Epithelial cell of esophagus (primary cell): ENCODE measurements around the gene USF2.
"Not testable (repeated sequence)": the region's sequence is repeated elsewhere in the genome, so short reads cannot be mapped to it uniquely, and the experiment has no call there.

Experiments used
- DNase-seq: peaks from one replicate; pipeline ENCODE4 v3.0.0; 2010; ENCODE audit warnings: low read depth
- H3K4me3 ChIP-seq: 2 replicates; pipeline ENCODE4 v1.5.1; 2011; ENCODE audit warnings: mild to moderate bottlenecking, low read length, control low read depth
- TF ChIP-seq, protein P1 (sequence below): IDR thresholded peaks from 2 replicates; pipeline ENCODE4 v1.5.1; 2011; ENCODE audit warnings: low read depth, mild to moderate bottlenecking, low read length, control low read depth, inconsistent platforms; ENCODE audit not compliant: insufficient read depth; ENCODE audit errors: missing control alignments

Gene USF2, protein sequence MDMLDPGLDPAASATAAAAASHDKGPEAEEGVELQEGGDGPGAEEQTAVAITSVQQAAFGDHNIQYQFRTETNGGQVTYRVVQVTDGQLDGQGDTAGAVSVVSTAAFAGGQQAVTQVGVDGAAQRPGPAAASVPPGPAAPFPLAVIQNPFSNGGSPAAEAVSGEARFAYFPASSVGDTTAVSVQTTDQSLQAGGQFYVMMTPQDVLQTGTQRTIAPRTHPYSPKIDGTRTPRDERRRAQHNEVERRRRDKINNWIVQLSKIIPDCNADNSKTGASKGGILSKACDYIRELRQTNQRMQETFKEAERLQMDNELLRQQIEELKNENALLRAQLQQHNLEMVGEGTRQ

DNA sequence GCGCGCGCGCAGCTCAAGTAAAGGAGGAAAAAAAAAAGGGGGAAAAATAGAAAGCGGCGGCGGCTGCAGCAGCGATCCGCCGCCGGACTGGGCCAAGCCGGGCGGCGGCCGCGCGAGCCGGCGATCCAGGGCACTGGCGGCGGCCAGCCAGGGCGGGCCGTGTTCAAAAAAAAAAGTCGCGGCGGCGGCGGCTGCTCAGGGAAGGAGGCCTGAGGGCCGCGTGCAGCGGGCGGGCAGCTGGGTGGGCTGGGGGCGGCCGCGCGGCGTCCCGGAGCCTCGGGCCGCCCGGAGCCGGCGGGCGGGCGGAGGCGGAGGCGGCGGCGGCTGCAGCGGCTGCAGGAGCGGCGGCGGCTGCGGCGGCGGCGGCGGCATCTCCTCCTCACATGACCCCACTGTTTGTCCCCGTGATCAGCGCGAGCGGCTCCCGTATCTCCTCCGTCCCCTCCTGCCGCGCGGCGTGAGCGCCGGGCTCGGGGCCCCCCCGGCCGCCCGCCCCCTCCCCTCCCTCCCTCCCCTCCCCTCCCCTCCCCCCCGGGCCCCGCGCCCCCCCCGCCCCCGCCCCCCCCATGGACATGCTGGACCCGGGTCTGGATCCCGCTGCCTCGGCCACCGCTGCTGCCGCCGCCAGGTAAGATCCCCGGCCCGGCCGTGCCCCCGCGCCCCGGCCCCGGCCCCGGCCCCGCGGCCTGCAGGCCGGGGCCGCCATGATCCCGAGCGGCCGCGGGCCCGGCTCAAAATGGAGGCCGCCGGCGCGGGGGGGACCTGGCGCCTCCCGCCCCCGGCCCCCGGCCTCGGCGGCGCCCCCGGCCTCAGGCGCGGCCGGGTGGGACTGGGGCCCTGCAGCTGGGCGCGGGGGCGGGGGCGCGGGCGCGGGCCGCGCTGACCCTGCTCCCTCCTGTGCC lies at the start of gene USF2:
USF2 (plus strand) TSS at position 427 of the 902 bp plus-strand sequence; CDS start at position 567, 140 bp downstream.
- peak; percentile 66 for DNase-seq
- H3K4me3 ChIP-seq: peak within 1 kb of the TSS; percentile 81

GRCh38 chr19:35219008-35219407 lies 49.8 kb upstream of the USF2 start:
- no peak for DNase-seq
- TF ChIP-seq, protein P1, sequence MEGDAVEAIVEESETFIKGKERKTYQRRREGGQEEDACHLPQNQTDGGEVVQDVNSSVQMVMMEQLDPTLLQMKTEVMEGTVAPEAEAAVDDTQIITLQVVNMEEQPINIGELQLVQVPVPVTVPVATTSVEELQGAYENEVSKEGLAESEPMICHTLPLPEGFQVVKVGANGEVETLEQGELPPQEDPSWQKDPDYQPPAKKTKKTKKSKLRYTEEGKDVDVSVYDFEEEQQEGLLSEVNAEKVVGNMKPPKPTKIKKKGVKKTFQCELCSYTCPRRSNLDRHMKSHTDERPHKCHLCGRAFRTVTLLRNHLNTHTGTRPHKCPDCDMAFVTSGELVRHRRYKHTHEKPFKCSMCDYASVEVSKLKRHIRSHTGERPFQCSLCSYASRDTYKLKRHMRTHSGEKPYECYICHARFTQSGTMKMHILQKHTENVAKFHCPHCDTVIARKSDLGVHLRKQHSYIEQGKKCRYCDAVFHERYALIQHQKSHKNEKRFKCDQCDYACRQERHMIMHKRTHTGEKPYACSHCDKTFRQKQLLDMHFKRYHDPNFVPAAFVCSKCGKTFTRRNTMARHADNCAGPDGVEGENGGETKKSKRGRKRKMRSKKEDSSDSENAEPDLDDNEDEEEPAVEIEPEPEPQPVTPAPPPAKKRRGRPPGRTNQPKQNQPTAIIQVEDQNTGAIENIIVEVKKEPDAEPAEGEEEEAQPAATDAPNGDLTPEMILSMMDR: no peak
- no peak overlapping the region for H3K4me3 ChIP-seq

More for the DNA sequence above, at the start of gene USF2:
- TF ChIP-seq, protein P1: no peak

DNA sequence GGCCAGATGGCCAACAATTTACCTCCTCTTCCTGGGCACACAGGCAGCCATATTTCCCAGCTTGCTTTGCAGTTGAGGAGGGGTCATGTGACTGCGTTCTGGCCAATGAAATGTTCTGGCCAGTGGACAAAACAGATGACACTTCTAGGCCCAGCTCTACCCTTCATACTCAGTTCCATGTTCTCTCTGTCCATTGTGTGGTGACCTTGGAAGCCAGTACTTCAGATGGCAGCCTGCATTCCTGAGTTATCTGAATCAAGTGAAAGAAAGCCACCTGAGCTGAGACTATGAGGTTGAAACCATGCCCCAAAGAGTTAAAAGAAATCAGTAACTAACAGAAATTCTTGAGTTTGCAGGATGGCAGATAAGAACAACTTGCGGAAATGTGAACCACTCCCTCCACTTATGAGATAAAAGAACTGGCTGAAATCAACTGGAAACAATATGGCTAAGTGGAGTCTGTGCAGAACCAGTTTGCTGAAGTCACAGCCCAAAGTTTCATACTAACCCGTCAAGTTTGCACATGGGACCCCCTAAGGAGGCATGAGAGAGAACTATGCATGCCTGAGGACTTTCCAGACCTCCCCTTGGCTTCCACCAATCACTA lies 48.3 kb upstream of the USF2 start:
- H3K4me3 ChIP-seq: no peak overlapping the region
- TF ChIP-seq, protein P1: no peak
- DNase-seq: no peak

- not testable (repeated sequence) for H3K4me3 ChIP-seq, DNase-seq
Observed at GRCh38 chr19:35220973-35221590, 47.7 kb upstream of the USF2 start.

- no peak for DNase-seq
- no peak overlapping the region for H3K4me3 ChIP-seq
- TF ChIP-seq, protein P1: no peak
Observed at GRCh38 chr19:35222373-35223015, 46.3 kb upstream of the USF2 start.

GRCh38 chr19:35223084-35223790 lies 45.5 kb upstream of the USF2 start:
- TF ChIP-seq, protein P1: no peak
- no peak for DNase-seq
- no peak overlapping the region for H3K4me3 ChIP-seq
